HEK293T (cell line): ENCODE measurements around the gene RIPOR2.

Source experiments
- CTCF ChIA-PET: fragments of 350-600 bp; formaldehyde crosslinking; extraction: SDS; loops from one replicate; lab custom pipeline; 2021; ENCODE audit warnings: antibody characterized with exemption, inconsistent platforms; lab: Yijun Ruan, JAX
- POLR2A ChIA-PET: fragments of 350-600 bp; formaldehyde crosslinking; extraction: SDS; loops from one replicate; lab custom pipeline; 2020; ENCODE audit warnings: antibody characterized with exemption, inconsistent platforms; lab: Yijun Ruan, JAX
- DNase-seq: peaks from one replicate; pipeline ENCODE4 v3.0.0; 2012; ENCODE audit warnings: mixed read lengths; ENCODE audit errors: extremely low spot score
- ARNT ChIP-seq: fragments of 450-650 bp; IDR thresholded peaks from 2 replicates; pipeline ENCODE4 v1.6.1; 2017; ENCODE audit warnings: mild to moderate bottlenecking
- BHLHE40 ChIP-seq: fragments of 450-650 bp; IDR thresholded peaks from 2 replicates; pipeline ENCODE4 v1.6.1; 2016; ENCODE audit warnings: mild to moderate bottlenecking, moderate library complexity, borderline replicate concordance
- CTBP1 ChIP-seq: fragments of 450-650 bp; IDR thresholded peaks from 2 replicates; pipeline ENCODE4 v1.6.1; 2016; ENCODE audit warnings: borderline replicate concordance
- ELF4 ChIP-seq: fragments of 450-650 bp; IDR thresholded peaks from 2 replicates; pipeline ENCODE4 v1.6.1; 2017; ENCODE audit warnings: antibody characterized with exemption
- FOXA1 ChIP-seq: fragments of 450-650 bp; IDR thresholded peaks from 2 replicates; pipeline ENCODE4 v1.6.1; 2016; ENCODE audit warnings: mild to moderate bottlenecking
- FOXK2 ChIP-seq: fragments of 450-650 bp; IDR thresholded peaks from 2 replicates; pipeline ENCODE4 v1.6.1; 2016; ENCODE audit warnings: mild to moderate bottlenecking
- FOXM1 ChIP-seq: fragments of 450-650 bp; IDR thresholded peaks from 2 replicates; pipeline ENCODE4 v1.6.1; 2017; ENCODE audit warnings: mild to moderate bottlenecking, borderline replicate concordance
- HDGF ChIP-seq: fragments of 450-650 bp; IDR thresholded peaks from 2 replicates; pipeline ENCODE4 v1.6.1; 2017; ENCODE audit warnings: antibody characterized with exemption, borderline replicate concordance
- L3MBTL2 ChIP-seq: fragments of 450-650 bp; conservative IDR thresholded peaks from 2 replicates; pipeline ENCODE4 v1.6.1; 2016; ENCODE audit warnings: mild to moderate bottlenecking
- LEF1 ChIP-seq: fragments of 450-650 bp; IDR thresholded peaks from 2 replicates; pipeline ENCODE4 v1.6.1; 2017; ENCODE audit warnings: mild to moderate bottlenecking, borderline replicate concordance
- NFRKB ChIP-seq: fragments of 450-650 bp; IDR thresholded peaks from 2 replicates; pipeline ENCODE4 v1.6.1; 2016; ENCODE audit warnings: mild to moderate bottlenecking, moderate library complexity
- SP1 ChIP-seq: fragments of 450-650 bp; IDR thresholded peaks from 2 replicates; pipeline ENCODE4 v1.6.1; 2017
- SUZ12 ChIP-seq: fragments of 450-650 bp; IDR thresholded peaks from 2 replicates; pipeline ENCODE4 v1.6.1; 2016; ENCODE audit warnings: mild to moderate bottlenecking
- TARDBP ChIP-seq: fragments of 450-650 bp; IDR thresholded peaks from 2 replicates; pipeline ENCODE4 v1.6.1; 2016
- ZNF384 ChIP-seq: fragments of 450-650 bp; IDR thresholded peaks from 2 replicates; pipeline ENCODE4 v1.6.1; 2016
- TF ChIP-seq, protein P1 (sequence below): fragments of 450-650 bp; IDR thresholded peaks from 2 replicates; pipeline ENCODE4 v1.6.1; 2016

The RIPOR2 gene

DNA sequence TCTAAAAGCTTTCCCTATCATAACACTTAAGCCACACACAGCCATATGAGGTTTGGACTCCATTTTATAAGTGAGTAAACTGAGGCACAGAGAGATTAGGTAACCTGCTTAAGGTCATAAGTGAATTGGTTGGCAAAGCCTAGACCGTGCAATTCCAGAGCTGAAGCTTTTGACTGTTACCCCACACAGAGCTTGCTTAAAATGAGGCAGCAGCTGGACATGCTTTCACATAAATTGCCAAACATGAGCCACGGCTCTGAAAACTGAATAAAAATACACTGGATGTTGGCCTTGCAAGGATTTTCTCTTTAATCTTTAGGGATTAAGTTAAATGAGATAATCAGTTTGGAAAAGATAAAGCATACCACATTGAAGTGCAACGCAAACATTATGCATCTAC is 2.5 kb downstream of the RIPOR2 start:
- CTCF ChIA-PET: interaction anchor here (0.6 to 2.4 kb wide), 11 partner anchors 8 to 826 kb away, joined by 3 to 11 read pairs (median 5); no protein-coding TSS in a partner anchor
- DNase-seq: no peak
- no peak for TF ChIP-seq L3MBTL2
- no peak for TF ChIP-seq NFRKB
- no peak for TF ChIP-seq SP1
- TF ChIP-seq FOXM1: no peak
- POLR2A ChIA-PET: no interaction called here

DNA sequence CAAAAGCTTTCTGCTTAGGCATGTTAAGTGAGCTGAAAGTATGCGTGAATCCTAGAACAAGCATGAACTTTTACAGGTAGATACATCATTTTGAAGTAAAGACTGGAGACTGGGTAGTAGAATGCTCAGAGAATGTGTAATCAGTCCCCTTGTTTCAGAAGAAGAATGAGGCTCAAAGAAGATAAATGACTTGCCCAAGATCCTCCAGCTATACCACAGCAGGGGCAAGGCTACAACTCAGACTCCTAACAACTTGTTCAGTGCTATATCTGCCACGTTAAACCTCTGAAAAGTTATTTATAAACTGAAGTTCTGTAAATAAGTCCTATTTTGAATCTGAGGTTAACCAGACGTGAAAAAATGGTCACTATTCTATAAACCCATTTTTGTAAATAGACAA is 2.9 kb downstream of the RIPOR2 start:
- CTCF ChIA-PET: interaction anchor here (0.6 to 2.4 kb wide), 5 partner anchors 11 to 121 kb away, joined by 3 to 11 read pairs (median 6); no protein-coding TSS in a partner anchor
- POLR2A ChIA-PET: no interaction called here
- TF ChIP-seq SUZ12: no peak
- no peak for DNase-seq

DNA sequence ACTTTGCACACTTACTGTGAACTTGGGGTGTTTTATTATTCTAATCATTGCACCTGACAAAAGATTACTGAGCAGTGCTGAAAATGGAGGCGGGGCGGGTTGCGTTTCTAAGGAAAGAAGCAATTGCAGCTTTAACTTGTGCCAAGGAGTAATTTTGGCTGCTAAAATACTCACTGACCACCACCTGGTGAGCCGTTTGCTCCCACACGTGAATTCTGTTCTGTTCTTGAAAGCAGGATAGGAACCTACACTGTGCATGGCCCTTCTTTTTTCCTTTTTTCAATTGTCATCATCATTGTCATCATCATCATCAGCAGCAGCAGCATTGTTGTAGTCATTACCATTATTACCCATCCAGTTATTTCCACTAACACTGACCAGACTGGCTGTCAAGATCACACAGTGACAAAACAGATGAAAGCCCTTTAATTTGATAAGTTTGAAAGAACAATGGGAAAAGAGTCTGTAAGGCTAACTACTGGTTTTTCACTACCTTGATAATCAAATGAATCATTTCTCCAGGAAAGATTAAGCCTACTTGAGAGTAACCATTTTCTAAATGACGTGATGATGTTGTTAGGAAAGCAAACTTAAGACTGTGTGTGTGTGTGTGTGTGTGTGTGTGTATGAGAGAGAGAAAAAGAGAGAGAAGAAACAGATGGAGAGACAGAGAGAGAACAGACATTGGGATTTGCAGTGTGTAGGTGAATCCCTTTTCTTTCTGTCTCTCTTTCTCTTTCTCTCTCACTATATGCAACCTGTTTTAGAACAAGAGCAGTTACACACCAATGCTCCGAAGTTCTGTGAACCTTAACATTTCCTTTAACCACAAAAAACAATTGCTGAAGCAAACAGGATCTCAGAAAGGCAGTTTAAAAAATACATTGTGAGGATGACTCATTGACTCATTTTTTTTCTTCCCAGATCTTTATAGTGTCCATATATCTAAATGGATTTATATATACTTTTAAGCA is 3.8 kb downstream of the RIPOR2 start:
- no peak for DNase-seq
- ChIA-PET POLR2A (no interaction called here), CTCF (interaction anchor here (0.6 to 2.3 kb wide), 4 partner anchors 11 to 122 kb away, joined by 3 to 9 read pairs (median 4); no protein-coding TSS in a partner anchor)
- no peak for TF ChIP-seq FOXA1
- no peak for TF ChIP-seq SP1
- TF ChIP-seq ZNF384: no peak
- no peak for TF ChIP-seq SUZ12
- TF ChIP-seq LEF1: no peak

DNA sequence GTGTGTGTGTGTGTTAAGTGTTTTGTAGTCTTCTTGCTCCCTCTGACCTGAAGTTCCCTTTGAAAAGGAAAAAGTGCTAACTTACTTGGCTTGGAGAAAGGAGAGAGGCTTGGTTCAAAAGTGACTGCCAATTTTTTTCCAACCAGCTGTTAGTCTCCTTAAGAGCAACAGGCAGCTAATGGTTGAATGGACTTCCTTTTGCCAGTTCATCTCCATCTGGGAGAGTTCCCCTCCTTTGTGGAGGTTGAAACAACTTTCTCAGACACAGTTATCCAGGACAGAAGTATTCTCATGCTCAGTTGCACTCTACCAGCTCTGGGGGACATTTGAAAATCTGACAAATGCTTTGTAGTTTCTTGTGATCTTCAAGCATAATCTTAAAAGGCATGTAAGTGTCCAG is 4.5 kb downstream of the RIPOR2 start:
- ChIA-PET POLR2A (no interaction called here), CTCF (interaction anchor here (0.9 kb wide), 1 partner anchor 11 kb away, joined by 3 read pairs; no protein-coding TSS in a partner anchor)
- no peak for TF ChIP-seq SP1
- no peak for TF ChIP-seq HDGF
- no peak for TF ChIP-seq L3MBTL2
- TF ChIP-seq ELF4: no peak
- TF ChIP-seq CTBP1: no peak
- TF ChIP-seq SUZ12: no peak
- TF ChIP-seq FOXM1: no peak
- no peak for TF ChIP-seq BHLHE40
- TF ChIP-seq FOXA1: no peak
- TF ChIP-seq LEF1: no peak
- no peak for TF ChIP-seq ARNT
- TF ChIP-seq FOXK2: no peak
- TF ChIP-seq, protein P1, sequence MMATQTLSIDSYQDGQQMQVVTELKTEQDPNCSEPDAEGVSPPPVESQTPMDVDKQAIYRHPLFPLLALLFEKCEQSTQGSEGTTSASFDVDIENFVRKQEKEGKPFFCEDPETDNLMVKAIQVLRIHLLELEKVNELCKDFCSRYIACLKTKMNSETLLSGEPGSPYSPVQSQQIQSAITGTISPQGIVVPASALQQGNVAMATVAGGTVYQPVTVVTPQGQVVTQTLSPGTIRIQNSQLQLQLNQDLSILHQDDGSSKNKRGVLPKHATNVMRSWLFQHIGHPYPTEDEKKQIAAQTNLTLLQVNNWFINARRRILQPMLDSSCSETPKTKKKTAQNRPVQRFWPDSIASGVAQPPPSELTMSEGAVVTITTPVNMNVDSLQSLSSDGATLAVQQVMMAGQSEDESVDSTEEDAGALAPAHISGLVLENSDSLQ: no peak
- TF ChIP-seq TARDBP: no peak
- no peak for DNase-seq

DNA sequence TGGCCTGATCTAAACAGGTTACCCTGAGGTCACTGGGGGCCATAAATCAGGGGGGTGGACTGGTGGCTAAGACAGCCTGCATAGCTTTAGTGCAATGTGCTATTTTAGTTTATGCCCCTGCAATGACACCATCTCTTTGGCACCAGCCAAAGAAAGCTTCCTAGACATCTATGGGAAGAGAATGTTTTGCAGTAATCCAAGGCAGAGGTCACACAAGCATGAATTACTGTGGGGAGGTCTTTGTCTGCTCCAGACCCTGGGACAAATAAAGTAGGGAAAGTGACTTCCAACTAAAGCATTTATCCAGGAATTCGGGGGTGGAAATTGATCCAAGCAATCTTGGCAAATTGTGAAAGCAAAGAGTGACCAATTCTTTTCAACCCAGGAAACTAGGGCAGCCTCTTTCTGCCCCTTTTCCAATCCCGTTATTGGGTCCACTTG is 5.3 kb downstream of the RIPOR2 start:
- ChIA-PET CTCF (no interaction called here), POLR2A (no interaction called here)
- TF ChIP-seq SP1 (no peak), NFRKB (no peak), CTBP1 (no peak), FOXK2 (no peak)
- DNase-seq: no peak

DNA sequence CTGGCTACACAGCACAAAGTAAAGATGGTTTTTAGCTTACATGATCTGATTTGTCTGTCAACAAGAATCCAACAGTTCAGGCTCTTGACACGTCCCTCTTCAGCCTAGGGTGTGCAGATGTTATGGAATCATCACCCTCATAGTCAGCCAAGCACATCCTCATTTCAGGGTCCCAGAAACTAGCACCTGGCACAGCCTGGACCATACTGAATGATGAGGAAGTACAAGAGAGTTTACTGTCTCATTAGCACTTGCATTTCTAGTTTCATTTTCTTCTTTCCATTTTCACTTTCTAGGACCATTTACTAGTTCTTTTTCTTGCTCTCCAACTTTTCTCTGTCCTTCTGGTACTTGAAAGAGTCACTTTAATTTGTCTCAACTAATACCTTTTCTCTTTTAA is 6.5 kb downstream of the RIPOR2 start:
- ChIA-PET POLR2A (no interaction called here), CTCF (no interaction called here)
- DNase-seq: no peak
- no peak for TF ChIP-seq ZNF384
- no peak for TF ChIP-seq FOXK2
- TF ChIP-seq, protein P1: no peak
- no peak for TF ChIP-seq CTBP1
- no peak for TF ChIP-seq TARDBP
- no peak for TF ChIP-seq FOXM1
- TF ChIP-seq L3MBTL2: no peak
- no peak for TF ChIP-seq FOXA1

DNA sequence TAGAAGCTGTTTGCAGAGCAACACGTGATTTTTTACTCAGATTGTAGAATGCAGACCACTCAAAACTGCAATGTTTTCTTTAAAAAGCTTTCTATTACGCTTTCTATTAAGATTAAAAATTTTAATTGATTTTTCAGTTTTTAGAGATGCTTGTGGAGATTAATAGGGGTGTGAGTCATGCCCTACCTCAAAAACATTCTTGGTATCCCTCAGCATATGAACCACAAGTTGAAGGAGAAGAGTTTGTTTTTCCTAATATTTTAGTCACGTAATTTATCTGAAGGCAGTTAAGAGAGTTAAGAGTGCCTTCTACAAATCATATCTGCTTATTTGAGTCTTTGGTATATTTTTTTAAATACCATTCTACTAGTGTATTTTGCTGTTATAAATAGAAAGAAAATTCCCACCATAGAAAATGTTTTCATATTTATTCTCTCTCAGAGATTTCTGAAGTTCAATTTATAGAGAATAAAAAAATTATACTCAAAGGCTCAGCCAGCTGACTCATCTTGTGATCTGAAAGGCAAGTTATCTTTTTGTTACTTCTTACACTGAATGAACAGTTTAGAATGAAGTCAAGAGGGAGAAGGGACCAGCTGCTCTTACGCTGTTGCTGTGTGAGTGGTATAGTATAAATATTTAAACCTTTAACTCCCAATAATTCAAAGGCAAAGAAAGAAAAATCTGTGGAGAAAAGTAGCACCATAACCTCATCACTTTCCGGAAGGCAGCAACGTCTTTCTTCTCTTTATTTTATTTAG is 7.6 kb downstream of the RIPOR2 start:
- TF ChIP-seq TARDBP (no peak), BHLHE40 (no peak), HDGF (no peak), ZNF384 (no peak), FOXM1 (no peak), FOXK2 (no peak), SUZ12 (no peak), ELF4 (no peak), NFRKB (no peak), CTBP1 (no peak)
- TF ChIP-seq, protein P1: no peak
- DNase-seq: no peak
- ChIA-PET POLR2A (no interaction called here), CTCF (no interaction called here)
